ENCODE data around the gene TBC1D22A. TPM values are rescaled to one million over a fixed set of nuclear protein-coding genes. Genes with fewer than 3 reads are reported as not detected.

Gene TBC1D22A
- total RNA-seq, 1 donor from 2014 or later, result 14.3 TPM

GRCh38 chr22:46802608-46803027 is 40.2 kb downstream of the TBC1D22A start:
- Mint-ChIP-seq H3K9me3 (no peaks in the 10 kb centered on the region), H3K27ac (ENCODE audit: unreplicated experiment) (no peak overlapping the region), H3K4me1 (peaks cover 13% of the 10 kb centered on the region), H3K4me3 (no peak overlapping the region), H3K27me3 (ENCODE audit: low read depth) (no peaks in the 10 kb centered on the region), H3K36me3 (ENCODE audit: low read depth) (peaks cover 9% of the 10 kb centered on the region)
- TF ChIP-seq CTCF (conservative IDR thresholded peaks at IDR 0.05), result no peak
- no peak for DNase-seq (ENCODE audit: low read depth, low spot score)

- peak; percentile 92 for TF ChIP-seq CTCF (conservative IDR thresholded peaks at IDR 0.05)
- peak; percentile 30 for DNase-seq (ENCODE audit: low read depth, low spot score)
- Mint-ChIP-seq H3K27ac (ENCODE audit: unreplicated experiment) (no peak overlapping the region), H3K4me3 (no peak overlapping the region), H3K36me3 (ENCODE audit: low read depth) (peaks cover 10% of the 10 kb centered on the region), H3K9me3 (no peaks in the 10 kb centered on the region), H3K27me3 (ENCODE audit: low read depth) (no peaks in the 10 kb centered on the region), H3K4me1 (peaks cover 12% of the 10 kb centered on the region)
Observed at GRCh38 chr22:46803031-46803880, 40.8 kb downstream of the TBC1D22A start.

GRCh38 chr22:46803936-46804335 is 41.5 kb downstream of the TBC1D22A start:
- H3K27me3 Mint-ChIP-seq (ENCODE audit: low read depth), result no peaks in the 10 kb centered on the region
- no peak overlapping the region for H3K27ac Mint-ChIP-seq (ENCODE audit: unreplicated experiment)
- peaks cover 11% of the 10 kb centered on the region for H3K36me3 Mint-ChIP-seq (ENCODE audit: low read depth)
- H3K4me1 Mint-ChIP-seq, result peaks cover 5% of the 10 kb centered on the region
- no peak for TF ChIP-seq CTCF (conservative IDR thresholded peaks at IDR 0.05)
- no peak overlapping the region for H3K4me3 Mint-ChIP-seq
- no peaks in the 10 kb centered on the region for H3K9me3 Mint-ChIP-seq
- DNase-seq (ENCODE audit: low read depth, low spot score), result no peak

- peaks cover 10% of the 10 kb centered on the region for H3K4me1 Mint-ChIP-seq
- DNase-seq (ENCODE audit: low read depth, low spot score), result no peak
- no peak overlapping the region for H3K4me3 Mint-ChIP-seq
- no peaks in the 10 kb centered on the region for H3K9me3 Mint-ChIP-seq
- TF ChIP-seq CTCF (conservative IDR thresholded peaks at IDR 0.05), result no peak
- peaks cover 13% of the 10 kb centered on the region for H3K36me3 Mint-ChIP-seq (ENCODE audit: low read depth)
- no peak overlapping the region for H3K27ac Mint-ChIP-seq (ENCODE audit: unreplicated experiment)
- H3K27me3 Mint-ChIP-seq (ENCODE audit: low read depth), result no peaks in the 10 kb centered on the region
Observed at GRCh38 chr22:46806794-46807193, 44.3 kb downstream of the TBC1D22A start.

GRCh38 chr22:46807458-46807857 is 45.0 kb downstream of the TBC1D22A start:
- H3K4me1 Mint-ChIP-seq, result peaks cover 17% of the 10 kb centered on the region
- peaks cover 13% of the 10 kb centered on the region for H3K36me3 Mint-ChIP-seq (ENCODE audit: low read depth)
- H3K27me3 Mint-ChIP-seq (ENCODE audit: low read depth), result no peaks in the 10 kb centered on the region
- TF ChIP-seq CTCF (conservative IDR thresholded peaks at IDR 0.05), result no peak
- no peak overlapping the region for H3K4me3 Mint-ChIP-seq
- DNase-seq (ENCODE audit: low read depth, low spot score), result no peak
- no peak overlapping the region for H3K27ac Mint-ChIP-seq (ENCODE audit: unreplicated experiment)
- no peaks in the 10 kb centered on the region for H3K9me3 Mint-ChIP-seq

All from neural crest cell (in vitro differentiated cells).